ENCODE data around the gene RALGAPB.

- TF ChIP-seq POLR2AphosphoS5 (IDR thresholded peaks at IDR 0.05): no peak
- no peak for TF ChIP-seq POLR2A (IDR thresholded peaks at IDR 0.05)
- no peak for TF ChIP-seq CTCF (IDR thresholded peaks at IDR 0.05 in 8 of 11, conservative IDR thresholded peaks at IDR 0.05 in 3 of 11)
These were observed 151.4 kb downstream of the RALGAPB start for GRCh38 chr20:38624084-38624483.

Measured in spleen (tissue), 7 donors.